Right ventricle myocardium inferior (tissue), 1 donor: ENCODE measurements around the gene TMEM154. TPM values are rescaled to one million over a fixed set of nuclear protein-coding genes. Genes with fewer than 3 reads are reported as not detected.

Experiments
- ATAC-seq: fragments of 200-7000 bp; cut with Tn5 transposase; one replicate; pipeline ENCODE4 v1.9.1; 2020; ENCODE audit warnings: mild to moderate bottlenecking, moderate library complexity
- DNase-seq: peaks from one replicate; pipeline ENCODE4 v3.0.0; 2021; ENCODE audit errors: missing footprints
- intact Hi-C: fragments of 100-400 bp; cut with DNase I; formaldehyde crosslinking; loops from one replicate; pipeline ENCODE4 v1.11.0; 2022
- total RNA-seq: library from RNA; stranded (reverse); fragmentation: NEBNext Ultra II Directional; extraction: Animal tissue kit (Norgen Biotek cat#: 25700); gene quantifications from one replicate; pipeline ENCODE4 v1.2.1, GENCODE V29; 2021
- donor health status: DM: no; HTN: yes; CAD: no; lungs with severe emphysema.

TMEM154 gene
- total RNA-seq, 1 donor from 2014 or later = 3.2 TPM

GRCh38 chr4:152643153-152644035 is 36.4 kb downstream of the TMEM154 start:
- peak; percentile 29 for ATAC-seq
- DNase-seq = peak; percentile 78
- intact Hi-C loops = loop anchor here (2.0 to 5.0 kb wide), 3 partner anchors 41 to 186 kb away; no protein-coding TSS in a partner anchor

DNA sequence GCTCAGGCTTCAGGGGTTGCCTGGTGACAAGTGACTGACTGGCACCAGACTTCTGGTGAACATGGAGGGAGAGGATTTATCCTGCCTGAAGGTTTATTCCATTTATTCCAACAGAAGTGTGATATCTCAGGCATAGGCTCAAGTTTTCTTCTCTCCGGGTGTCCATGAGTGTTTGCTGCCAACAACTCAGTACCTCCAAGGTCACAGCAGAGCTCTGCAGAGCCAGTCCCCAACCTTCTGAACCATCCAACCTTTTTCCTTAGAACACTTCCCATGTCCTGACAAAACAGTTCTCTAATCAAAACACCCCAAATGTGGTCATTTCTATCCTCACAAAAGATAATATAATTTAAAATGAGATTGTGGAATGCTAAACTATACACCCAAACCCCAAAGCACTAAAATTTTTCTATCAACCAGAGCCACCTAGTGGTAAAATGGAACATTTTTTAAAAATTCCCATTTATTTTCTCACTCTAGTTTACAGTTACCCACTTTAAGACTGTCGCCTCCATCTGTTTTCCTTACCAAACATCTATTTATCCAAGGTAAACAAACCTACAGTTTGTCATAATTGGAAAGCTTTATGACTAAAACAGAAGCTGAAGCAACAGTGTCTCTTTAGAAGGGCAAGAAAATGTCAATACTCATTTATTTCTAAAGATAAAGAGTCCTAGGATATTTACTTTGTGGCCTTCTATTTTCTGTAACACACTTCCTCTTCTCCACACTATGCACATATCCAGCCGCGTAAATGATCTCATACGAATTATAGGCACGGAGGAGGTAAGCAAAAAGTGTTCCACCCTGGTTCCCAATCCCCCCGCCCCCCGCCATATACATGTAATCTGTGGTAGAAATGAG is 39.5 kb downstream of the TMEM154 start:
- no peak for DNase-seq
- intact Hi-C loops = loop anchor here (1.0 to 5.0 kb wide), 3 partner anchors 92 to 183 kb away; no protein-coding TSS in a partner anchor
- no peak for ATAC-seq

GRCh38 chr4:152635851-152636250 is 43.9 kb downstream of the TMEM154 start:
- ATAC-seq (no peak), DNase-seq (no peak)
- intact Hi-C loops = no loop called here

- DNase-seq (no peak), ATAC-seq (no peak)
- intact Hi-C loops = no loop called here
These were observed 45.6 kb downstream of the TMEM154 start for GRCh38 chr4:152634110-152634760.

GRCh38 chr4:152633118-152633517 is 46.7 kb downstream of the TMEM154 start:
- intact Hi-C loops = no loop called here

GRCh38 chr4:152630324-152630723 is 49.5 kb downstream of the TMEM154 start:
- no peak for DNase-seq
- ATAC-seq = no peak
- intact Hi-C loops = no loop called here

More at GRCh38 chr4:152633118-152633517, 46.7 kb downstream of the TMEM154 start:
- DNase-seq (no peak), ATAC-seq (no peak)

DNA sequence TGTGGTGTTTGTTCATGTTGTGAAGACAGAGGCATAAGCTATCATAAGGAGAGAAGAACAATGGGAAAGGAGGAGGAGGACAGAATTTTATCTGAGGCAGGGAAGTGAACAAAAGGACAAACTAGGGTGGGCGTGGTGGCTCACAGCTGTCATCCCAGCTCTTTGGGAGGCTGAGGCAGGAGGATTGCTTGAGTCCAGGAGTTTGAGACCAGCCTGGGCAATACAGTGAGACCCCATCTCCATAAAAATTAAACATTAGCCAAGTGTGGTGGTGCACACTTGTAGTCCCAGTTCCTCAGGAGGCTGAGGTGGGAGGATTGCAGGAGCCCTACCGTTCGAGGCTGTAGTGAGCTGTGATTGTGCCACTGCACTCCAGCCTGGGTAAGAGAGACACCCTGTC is 49.9 kb downstream of the TMEM154 start:
- intact Hi-C loops = no loop called here
- DNase-seq (no peak), ATAC-seq (no peak)

GRCh38 chr4:152628128-152628527 is 51.7 kb downstream of the TMEM154 start:
- intact Hi-C loops = no loop called here
- ATAC-seq (no peak), DNase-seq (no peak)

- ATAC-seq (no peak), DNase-seq (no peak)
- intact Hi-C loops = no loop called here
These were observed 53.0 kb downstream of the TMEM154 start for GRCh38 chr4:152626790-152627189.

- no peak for DNase-seq
- no peak for ATAC-seq
- intact Hi-C loops = no loop called here
These were observed 58.9 kb downstream of the TMEM154 start for GRCh38 chr4:152620915-152621314.

DNA sequence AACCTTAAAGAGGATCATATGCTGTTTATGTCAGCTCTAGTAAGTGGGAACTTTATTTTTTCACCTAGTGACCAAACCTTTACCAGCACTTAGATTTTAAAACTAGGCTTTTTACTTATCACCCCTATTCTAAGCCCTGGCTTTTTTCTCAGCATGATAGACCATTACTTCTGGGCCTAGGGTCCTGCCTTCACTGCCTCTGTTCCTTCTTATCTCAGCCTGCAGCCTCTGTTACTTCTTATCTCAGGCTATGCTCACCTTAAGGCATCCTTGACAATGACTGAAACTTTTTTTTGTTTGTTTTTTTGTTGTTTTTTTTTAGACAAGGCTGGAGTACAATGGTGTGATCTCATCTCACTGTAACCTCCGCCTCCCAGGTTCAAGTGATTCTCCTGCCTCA is 59.6 kb downstream of the TMEM154 start:
- DNase-seq (no peak), ATAC-seq (no peak)
- intact Hi-C loops = no loop called here

GRCh38 chr4:152619556-152619955 is 60.2 kb downstream of the TMEM154 start:
- no peak for ATAC-seq
- intact Hi-C loops = no loop called here

DNA sequence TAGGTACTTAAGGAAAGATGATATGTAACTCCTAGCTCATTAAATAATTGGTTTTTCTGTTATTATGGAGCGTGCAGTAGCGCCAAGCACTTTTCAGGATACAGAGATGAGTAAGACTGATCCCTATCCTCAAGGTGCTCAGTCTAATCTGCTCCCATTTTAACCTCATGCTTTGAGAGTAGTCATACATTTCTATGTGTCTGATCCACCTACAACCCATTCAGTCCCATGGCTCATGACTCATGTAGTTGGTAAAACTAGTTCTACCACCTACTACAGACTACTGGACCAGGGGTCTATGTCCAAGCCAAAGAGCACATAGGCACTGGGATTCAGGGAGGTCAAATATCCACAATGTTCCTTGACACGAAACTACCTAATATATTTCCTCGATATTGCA is 60.8 kb downstream of the TMEM154 start:
- no peak for DNase-seq
- intact Hi-C loops = no loop called here
- no peak for ATAC-seq

More at GRCh38 chr4:152619556-152619955, 60.2 kb downstream of the TMEM154 start:
- no peak for DNase-seq

DNA sequence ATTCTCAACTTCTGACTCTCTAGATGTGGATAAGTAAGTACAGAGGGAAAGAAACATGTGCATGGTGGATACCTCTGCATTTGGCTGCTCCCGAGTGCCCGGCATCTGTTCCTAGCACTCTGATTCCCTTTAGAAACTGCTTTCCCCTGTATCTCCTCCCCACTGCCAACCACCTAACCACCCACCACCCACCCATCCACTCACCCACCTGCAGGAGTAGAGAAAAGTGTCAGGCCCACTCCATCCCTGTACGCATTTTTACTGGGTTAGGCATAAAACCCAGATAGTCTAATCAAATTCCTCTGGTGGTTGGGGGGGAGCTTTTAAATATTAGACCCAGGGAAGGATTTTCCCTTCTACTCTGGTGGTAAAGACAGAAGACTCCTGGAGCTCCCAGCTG is 63.0 kb downstream of the TMEM154 start:
- intact Hi-C loops = no loop called here
- ATAC-seq = no peak
- no peak for DNase-seq

- ATAC-seq = no peak
These were observed 65.7 kb downstream of the TMEM154 start for GRCh38 chr4:152613841-152614721.

GRCh38 chr4:152613351-152613750 is 66.4 kb downstream of the TMEM154 start:
- no peak for DNase-seq
- intact Hi-C loops = no loop called here
- no peak for ATAC-seq

More at GRCh38 chr4:152613841-152614721, 65.7 kb downstream of the TMEM154 start:
- no peak for DNase-seq
- intact Hi-C loops = no loop called here

- DNase-seq (no peak), ATAC-seq (no peak)
- intact Hi-C loops = no loop called here
These were observed 69.7 kb downstream of the TMEM154 start for GRCh38 chr4:152610131-152610530.

- DNase-seq = no peak
- ATAC-seq = no peak
- intact Hi-C loops = no loop called here
These were observed 70.3 kb downstream of the TMEM154 start for GRCh38 chr4:152609481-152609880.
